HG03565 (cell line): ENCODE measurements around the gene OPHN1.
"Not testable (repeated sequence)": the region's sequence is repeated elsewhere in the genome, so short reads cannot be mapped to it uniquely, and the experiment has no call there.

Experiments used
- ATAC-seq: cut with Tn5 transposase; IDR thresholded peaks from one replicate; pipeline ENCODE4 v1.9.1; 2021; ENCODE audit warnings: mild to moderate bottlenecking, moderate library complexity; ENCODE audit not compliant: unreplicated experiment

Gene OPHN1

GRCh38 chrX:68363984-68364383 lies 69.3 kb downstream of the OPHN1 start:
- ATAC-seq, result no peak

- no peak for ATAC-seq
These were observed 74.6 kb downstream of the OPHN1 start for GRCh38 chrX:68358679-68359078.

GRCh38 chrX:68355629-68355920 lies 77.7 kb downstream of the OPHN1 start:
- ATAC-seq, result no peak

GRCh38 chrX:68354879-68355628 lies 78.2 kb downstream of the OPHN1 start:
- no peak for ATAC-seq

GRCh38 chrX:68345025-68345424 lies 88.3 kb downstream of the OPHN1 start:
- ATAC-seq, result no peak

GRCh38 chrX:68343551-68343950 lies 89.7 kb downstream of the OPHN1 start:
- no peak for ATAC-seq

- no peak for ATAC-seq
These were observed 101.0 kb downstream of the OPHN1 start for GRCh38 chrX:68332201-68332731.

- not testable (repeated sequence) for ATAC-seq
These were observed 106.5 kb downstream of the OPHN1 start for GRCh38 chrX:68326841-68327240.

- no peak for ATAC-seq
These were observed 125.5 kb downstream of the OPHN1 start for GRCh38 chrX:68307769-68308168.

GRCh38 chrX:68304602-68305001 lies 128.7 kb downstream of the OPHN1 start:
- ATAC-seq, result no peak

GRCh38 chrX:68299898-68300297 lies 133.4 kb downstream of the OPHN1 start:
- ATAC-seq, result no peak

GRCh38 chrX:68292471-68292870 lies 140.8 kb downstream of the OPHN1 start:
- ATAC-seq, result no peak

GRCh38 chrX:68288127-68288526 lies 145.2 kb downstream of the OPHN1 start:
- ATAC-seq, result no peak

GRCh38 chrX:68287419-68287818 lies 145.9 kb downstream of the OPHN1 start:
- ATAC-seq, result no peak

- ATAC-seq, result no peak
These were observed 146.3 kb downstream of the OPHN1 start for GRCh38 chrX:68286980-68287379.

GRCh38 chrX:68286076-68286475 lies 147.2 kb downstream of the OPHN1 start:
- no peak for ATAC-seq

GRCh38 chrX:68284281-68284904 lies 148.9 kb downstream of the OPHN1 start:
- ATAC-seq, result no peak

GRCh38 chrX:68273887-68274286 lies 159.4 kb downstream of the OPHN1 start:
- no peak for ATAC-seq

GRCh38 chrX:68264793-68265192 lies 168.5 kb downstream of the OPHN1 start:
- ATAC-seq, result not testable (repeated sequence)

GRCh38 chrX:68261060-68261672 lies 172.1 kb downstream of the OPHN1 start:
- ATAC-seq, result no peak

GRCh38 chrX:68256990-68257389 lies 176.3 kb downstream of the OPHN1 start:
- ATAC-seq, result no peak
